Mesenchymal stem cell (in vitro differentiated cells and primary cell): ENCODE data around the gene TOGARAM2.
"Not testable (repeated sequence)": the region's sequence is repeated elsewhere in the genome, so short reads cannot be mapped to it uniquely, and the experiment has no call there.

Experiments
- DNase-seq: peaks from one replicate; pipeline ENCODE4 v3.0.0-alpha.2; 2013
- H2AFZ ChIP-seq: one replicate; pipeline ENCODE4 v1.6.1; 2013; ENCODE audit warnings: low read depth, mild to moderate bottlenecking, control low read depth, inconsistent platforms, low read length, moderate library complexity
- H2AK5ac ChIP-seq: 2 replicates; pipeline ENCODE4 v1.6.1; 2013; ENCODE audit warnings: low read length, moderate library complexity, mild to moderate bottlenecking, inconsistent platforms; ENCODE audit not compliant: severe bottlenecking
- H2BK120ac ChIP-seq: one replicate; pipeline ENCODE4 v1.6.1; 2013; ENCODE audit warnings: low read depth, mild to moderate bottlenecking, inconsistent platforms, low read length, moderate library complexity
- H2BK12ac ChIP-seq, 2 experiments: one replicate each; pipeline ENCODE4 v1.6.1; 2013; ENCODE audit warnings: inconsistent platforms in 2 of 2, low read length in 2 of 2, mild to moderate bottlenecking in 2 of 2, moderate library complexity in 2 of 2, control low read depth in 1 of 2
- H2BK15ac ChIP-seq: one replicate; pipeline ENCODE4 v1.6.1; 2013; ENCODE audit warnings: mild to moderate bottlenecking, low read depth, inconsistent platforms; ENCODE audit not compliant: poor library complexity, severe bottlenecking
- H2BK5ac ChIP-seq: 2 replicates; pipeline ENCODE4 v1.6.1; 2013; ENCODE audit warnings: low read depth, mild to moderate bottlenecking, low read length, control low read depth, inconsistent platforms; ENCODE audit not compliant: poor library complexity, severe bottlenecking
- H3K14ac ChIP-seq, 2 experiments: one replicate each; pipeline ENCODE4 v1.6.1; 2013; ENCODE audit warnings: inconsistent platforms in 2 of 2, low read length in 2 of 2, control low read depth in 1 of 2, mild to moderate bottlenecking in 1 of 2, moderate library complexity in 1 of 2
- H3K18ac ChIP-seq, 2 experiments: one replicate each; pipeline ENCODE4 v1.6.1; 2013; ENCODE audit warnings: inconsistent platforms in 2 of 2, low read length in 2 of 2, control low read depth in 1 of 2, low read depth in 1 of 2, mild to moderate bottlenecking in 1 of 2
- H3K23ac ChIP-seq, 2 experiments: one replicate each; pipeline ENCODE4 v1.6.1; 2013; ENCODE audit warnings: inconsistent platforms in 2 of 2, low read length in 2 of 2, mild to moderate bottlenecking in 2 of 2, moderate library complexity in 2 of 2, control low read depth in 1 of 2
- H3K27ac ChIP-seq: 2 replicates; pipeline ENCODE4 v1.5.1; 2013; ENCODE audit warnings: mild to moderate bottlenecking, moderate library complexity, low read length, control low read depth, inconsistent platforms; ENCODE audit not compliant: poor library complexity, severe bottlenecking
- H3K27me3 ChIP-seq, 2 experiments: 2 replicates each; pipeline versions ENCODE4 v1.6.1 to v1.7.0; 2013; ENCODE audit warnings: low read length in 2 of 2, mild to moderate bottlenecking in 2 of 2, moderate library complexity in 2 of 2, control low read depth in 1 of 2, inconsistent platforms in 1 of 2; ENCODE audit not compliant: control insufficient read depth in 1 of 2, insufficient read depth in 1 of 2
- H3K36me3 ChIP-seq, 2 experiments: 2 replicates each; pipeline versions ENCODE4 v1.6.1 to v1.7.0; 2013; ENCODE audit warnings: low read length in 2 of 2, control low read depth in 1 of 2, inconsistent platforms in 1 of 2, low read depth in 1 of 2, mild to moderate bottlenecking in 1 of 2; ENCODE audit not compliant: insufficient read depth in 2 of 2, control insufficient read depth in 1 of 2
- H3K4ac ChIP-seq, 2 experiments: one replicate each; pipeline ENCODE4 v1.6.1; 2013; ENCODE audit warnings: inconsistent platforms in 2 of 2, low read length in 2 of 2, mild to moderate bottlenecking in 2 of 2, moderate library complexity in 2 of 2, control low read depth in 1 of 2, low read depth in 1 of 2
- H3K4me1 ChIP-seq: 2 replicates; pipeline ENCODE4 v1.6.1; 2013; ENCODE audit warnings: low read depth, low read length, control low read depth; ENCODE audit not compliant: control insufficient read depth, insufficient read depth
- H3K4me2 ChIP-seq: 2 replicates; pipeline ENCODE4 v1.6.1; 2013; ENCODE audit warnings: low read length, mild to moderate bottlenecking, inconsistent platforms; ENCODE audit not compliant: poor library complexity, severe bottlenecking
- H3K4me3 ChIP-seq, 2 experiments: 2 replicates each; pipeline versions ENCODE4 v1.5.1 to v1.7.0; 2013; ENCODE audit warnings: low read length in 2 of 2, mild to moderate bottlenecking in 2 of 2, control low read depth in 1 of 2, low read depth in 1 of 2; ENCODE audit not compliant: insufficient read depth in 1 of 2
- H3K79me1 ChIP-seq: replicated peaks from 2 replicates; pipeline ENCODE4 v1.6.1; 2013; ENCODE audit warnings: mild to moderate bottlenecking, control low read depth, low read length, inconsistent platforms; ENCODE audit not compliant: poor library complexity, severe bottlenecking
- H3K9ac ChIP-seq: 2 replicates; pipeline ENCODE4 v1.7.0; 2013; ENCODE audit warnings: mild to moderate bottlenecking, low read length, moderate library complexity
- H3K9me3 ChIP-seq: 2 replicates; pipeline ENCODE4 v1.7.0; 2013; ENCODE audit warnings: mild to moderate bottlenecking, low read length; ENCODE audit not compliant: control insufficient read depth
- H4K8ac ChIP-seq: one replicate; pipeline ENCODE4 v1.6.1; 2013; ENCODE audit warnings: inconsistent platforms, mild to moderate bottlenecking, low read length, moderate library complexity
- H4K91ac ChIP-seq: one replicate; pipeline ENCODE4 v1.6.1; 2013; ENCODE audit warnings: mild to moderate bottlenecking, low read length, inconsistent platforms
- WGBS: methylation state at CpG from one replicate; pipeline ENCODE4 v1.1.7; 2013; ENCODE audit warnings: mixed read lengths; 5-methylcytosine and 5-hydroxymethylcytosine counted together

TOGARAM2 gene

GRCh38 chr2:28976584-28976983 is 4.5 kb upstream of the TOGARAM2 start:
- no peak overlapping the region for H2BK15ac ChIP-seq
- H3K4me3 ChIP-seq, result no peak overlapping the region
- no peak overlapping the region for H4K8ac ChIP-seq
- H3K18ac ChIP-seq, result no peak overlapping the region
- H3K79me1 ChIP-seq, result no peaks in the 10 kb centered on the region
- no peak overlapping the region for H2BK12ac ChIP-seq
- peaks cover 4 to 36% of the 10 kb centered on the region in 2 experiments for H3K27me3 ChIP-seq
- 39% methylated on average over 3 of the region's 3 CpGs for WGBS
- no peak overlapping the region for H3K4me2 ChIP-seq
- no peak overlapping the region for H3K27ac ChIP-seq
- no peak overlapping the region for H3K9ac ChIP-seq
- H3K4me1 ChIP-seq, result peaks cover 14% of the 10 kb centered on the region
- H2BK5ac ChIP-seq, result no peak overlapping the region
- no peak overlapping the region for H3K4ac ChIP-seq
- no peak overlapping the region for H2BK120ac ChIP-seq
- H3K23ac ChIP-seq, result no peak overlapping the region
- peaks cover 8% of the 10 kb centered on the region for H3K9me3 ChIP-seq
- no peak overlapping the region for H3K14ac ChIP-seq
- H2AK5ac ChIP-seq, result no peak overlapping the region
- peak; percentile 59 for DNase-seq
- H2AFZ ChIP-seq, result no peak overlapping the region
- H3K36me3 ChIP-seq, result no peaks in the 10 kb centered on the region
- no peak overlapping the region for H4K91ac ChIP-seq

GRCh38 chr2:28977176-28977875 is 3.8 kb upstream of the TOGARAM2 start:
- no peak overlapping the region for H3K27ac ChIP-seq
- H2BK120ac ChIP-seq, result no peak overlapping the region
- no peak overlapping the region for H3K4ac ChIP-seq
- peaks cover 16% of the 10 kb centered on the region for H3K4me1 ChIP-seq
- no peak overlapping the region for H3K14ac ChIP-seq
- no peak overlapping the region for H2BK15ac ChIP-seq
- H3K4me2 ChIP-seq, result no peak overlapping the region
- H4K8ac ChIP-seq, result no peak overlapping the region
- H2BK12ac ChIP-seq, result no peak overlapping the region
- H3K9ac ChIP-seq, result no peak overlapping the region
- no peak overlapping the region for H4K91ac ChIP-seq
- peaks cover 4 to 36% of the 10 kb centered on the region in 2 experiments for H3K27me3 ChIP-seq
- H3K9me3 ChIP-seq, result peaks cover 8% of the 10 kb centered on the region
- H3K79me1 ChIP-seq, result no peaks in the 10 kb centered on the region
- 86% methylated on average over 10 of the region's 10 CpGs for WGBS
- DNase-seq, result no peak
- no peak overlapping the region for H3K23ac ChIP-seq
- no peak overlapping the region for H2BK5ac ChIP-seq
- H2AFZ ChIP-seq, result no peak overlapping the region
- H3K18ac ChIP-seq, result no peak overlapping the region
- H3K4me3 ChIP-seq, result no peak overlapping the region
- no peak overlapping the region for H2AK5ac ChIP-seq
- no peaks in the 10 kb centered on the region for H3K36me3 ChIP-seq

- H3K4me2 ChIP-seq, H4K91ac ChIP-seq, H3K18ac ChIP-seq, H2BK15ac ChIP-seq, H3K27ac ChIP-seq, H2BK5ac ChIP-seq, H2BK120ac ChIP-seq, H3K79me1 ChIP-seq, H2AFZ ChIP-seq, H3K14ac ChIP-seq, DNase-seq, H3K9ac ChIP-seq, H3K4ac ChIP-seq, H2AK5ac ChIP-seq, H3K4me3 ChIP-seq, H3K9me3 ChIP-seq, H2BK12ac ChIP-seq, H3K23ac ChIP-seq, H3K36me3 ChIP-seq, H4K8ac ChIP-seq: not testable (repeated sequence)
- H3K27me3 ChIP-seq, result peaks cover 1 to 29% of the 10 kb centered on the region in 2 experiments
- WGBS, result 93% methylated on average over 8 of the region's 8 CpGs
- peaks cover 16% of the 10 kb centered on the region for H3K4me1 ChIP-seq
These were observed 3.1 kb upstream of the TOGARAM2 start for GRCh38 chr2:28978001-28978400.

- no peaks in the 10 kb centered on the region for H3K9me3 ChIP-seq
- H2BK5ac ChIP-seq, result no peak overlapping the region
These were observed 2.5 kb upstream of the TOGARAM2 start for GRCh38 chr2:28978606-28979005.

More at GRCh38 chr2:28978606-28979005, 2.5 kb upstream of the TOGARAM2 start:
- Histone ChIP-seq H3K4me2 (no peak overlapping the region), H3K4me3 (no peak overlapping the region), H3K36me3 (no peaks in the 10 kb centered on the region), H4K91ac (no peak overlapping the region), H4K8ac (no peak overlapping the region), H3K9ac (no peak overlapping the region), H3K4me1 (peaks cover 16% of the 10 kb centered on the region), H3K27me3 (peaks cover 0 to 26% of the 10 kb centered on the region in 2 experiments), H3K23ac (no peak overlapping the region), H3K79me1 (no peaks in the 10 kb centered on the region), H3K18ac (no peak overlapping the region), H2AFZ (no peak overlapping the region), H2BK120ac (no peak overlapping the region), H2BK15ac (no peak overlapping the region), H2AK5ac (no peak overlapping the region), H3K4ac (no peak overlapping the region), H2BK12ac (no peak overlapping the region), H3K14ac (no peak overlapping the region), H3K27ac (no peak overlapping the region)
- WGBS, result 86% methylated on average over 6 of the region's 6 CpGs
- DNase-seq, result no peak
